RWPE1 (cell line): ENCODE measurements around the gene NAA35.

Experiments
- CTCF ChIA-PET: fragments of 350-600 bp; sonication (Branson Sonifier 250); formaldehyde crosslinking; extraction: SDS; loops from one replicate; lab custom pipeline; 2021; lab: Yijun Ruan, JAX
- POLR2A ChIA-PET: fragments of 400-600 bp; formaldehyde crosslinking; extraction: SDS; loops from one replicate; lab custom pipeline; 2020; ENCODE audit warnings: antibody characterized with exemption; ENCODE audit not compliant: low non-redundant PET; lab: Yijun Ruan, JAX
- DNase-seq: peaks from one replicate; pipeline ENCODE4 v3.0.0; 2012; ENCODE audit warnings: low spot score
- H3K27ac ChIP-seq: fragments of 450-650 bp; 2 replicates; pipeline ENCODE4 v1.5.1; 2017
- TF ChIP-seq, protein P1 (sequence below): fragments of 450-650 bp; conservative IDR thresholded peaks from 2 replicates; pipeline ENCODE4 v1.5.1; 2017; ENCODE audit warnings: low read depth, mild to moderate bottlenecking

NAA35 gene

DNA sequence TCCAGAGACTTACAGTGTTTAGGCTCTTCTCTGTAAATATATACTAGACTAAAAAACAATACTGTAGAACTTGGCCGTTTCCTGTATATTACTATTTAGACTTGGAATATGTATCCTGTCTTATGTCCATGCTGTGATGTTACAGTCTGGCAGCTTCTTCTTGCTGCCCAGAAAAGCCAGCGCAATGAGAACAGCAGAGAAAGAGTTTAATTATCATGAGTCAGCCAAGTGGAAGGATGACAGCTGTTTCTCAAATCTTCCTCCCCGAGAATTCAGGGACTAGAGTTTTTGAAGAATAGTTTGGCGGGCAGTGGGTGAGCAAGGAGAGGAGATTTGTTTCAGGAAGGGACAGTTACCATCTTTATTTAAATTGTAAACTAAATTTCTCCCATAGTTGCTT lies 37.5 kb downstream of the NAA35 start:
- ChIA-PET CTCF (no interaction called here), POLR2A (no interaction called here)
- no peak for DNase-seq
- TF ChIP-seq, protein P1, sequence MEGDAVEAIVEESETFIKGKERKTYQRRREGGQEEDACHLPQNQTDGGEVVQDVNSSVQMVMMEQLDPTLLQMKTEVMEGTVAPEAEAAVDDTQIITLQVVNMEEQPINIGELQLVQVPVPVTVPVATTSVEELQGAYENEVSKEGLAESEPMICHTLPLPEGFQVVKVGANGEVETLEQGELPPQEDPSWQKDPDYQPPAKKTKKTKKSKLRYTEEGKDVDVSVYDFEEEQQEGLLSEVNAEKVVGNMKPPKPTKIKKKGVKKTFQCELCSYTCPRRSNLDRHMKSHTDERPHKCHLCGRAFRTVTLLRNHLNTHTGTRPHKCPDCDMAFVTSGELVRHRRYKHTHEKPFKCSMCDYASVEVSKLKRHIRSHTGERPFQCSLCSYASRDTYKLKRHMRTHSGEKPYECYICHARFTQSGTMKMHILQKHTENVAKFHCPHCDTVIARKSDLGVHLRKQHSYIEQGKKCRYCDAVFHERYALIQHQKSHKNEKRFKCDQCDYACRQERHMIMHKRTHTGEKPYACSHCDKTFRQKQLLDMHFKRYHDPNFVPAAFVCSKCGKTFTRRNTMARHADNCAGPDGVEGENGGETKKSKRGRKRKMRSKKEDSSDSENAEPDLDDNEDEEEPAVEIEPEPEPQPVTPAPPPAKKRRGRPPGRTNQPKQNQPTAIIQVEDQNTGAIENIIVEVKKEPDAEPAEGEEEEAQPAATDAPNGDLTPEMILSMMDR: no peak
- H3K27ac ChIP-seq: no peak overlapping the region

DNA sequence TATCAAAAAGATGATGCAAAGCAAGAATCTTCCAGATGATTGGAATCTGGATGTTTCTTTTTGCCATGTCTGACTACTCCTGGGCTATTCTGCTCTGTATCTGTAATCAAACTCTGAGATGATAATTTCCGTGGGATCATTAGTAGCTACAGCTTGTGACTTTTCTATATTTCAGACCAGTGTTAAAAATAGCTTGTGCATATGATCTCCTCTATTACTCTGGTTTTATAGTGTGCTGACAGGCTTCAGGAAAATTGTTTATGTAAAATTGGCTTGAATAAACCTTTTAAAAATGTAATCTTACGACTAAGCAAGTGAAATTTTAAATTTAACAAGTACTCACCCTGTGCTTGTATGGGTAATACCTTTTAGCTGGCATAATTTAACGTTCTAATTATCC lies 40.4 kb downstream of the NAA35 start:
- TF ChIP-seq, protein P1: no peak
- DNase-seq: no peak
- POLR2A ChIA-PET: no interaction called here
- CTCF ChIA-PET: interaction anchor here (0.5 kb wide), 1 partner anchor 222 kb away, joined by 3 read pairs; no protein-coding TSS in a partner anchor
- H3K27ac ChIP-seq: no peak overlapping the region

DNA sequence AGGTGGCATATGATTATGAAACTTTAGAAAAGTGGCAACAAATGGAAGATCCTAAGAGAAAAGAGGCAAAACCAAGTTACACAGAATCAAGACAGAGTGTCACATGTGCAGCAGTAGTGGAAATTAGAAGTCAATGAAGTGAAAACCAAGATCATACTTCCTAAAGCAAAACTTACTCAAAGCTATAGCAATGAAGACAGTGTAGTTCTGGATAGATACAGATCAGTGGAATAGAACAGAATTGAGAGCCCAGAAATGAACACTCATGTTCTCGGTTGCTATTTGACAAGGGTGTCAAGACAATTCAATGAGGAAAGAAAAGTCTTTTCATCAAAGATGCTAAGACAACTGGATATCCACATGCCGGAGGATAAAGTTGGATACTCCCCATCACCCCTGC lies 43.5 kb downstream of the NAA35 start:
- H3K27ac ChIP-seq: no peak overlapping the region
- ChIA-PET POLR2A (no interaction called here), CTCF (no interaction called here)
- no peak for DNase-seq
- TF ChIP-seq, protein P1: no peak

- ChIA-PET POLR2A (no interaction called here), CTCF (no interaction called here)
- H3K27ac ChIP-seq: no peak overlapping the region
- DNase-seq: no peak
- TF ChIP-seq, protein P1: no peak
These were observed 46.3 kb downstream of the NAA35 start for GRCh38 chr9:85987236-85987635.

- TF ChIP-seq, protein P1: no peak
- DNase-seq: no peak
- ChIA-PET POLR2A (no interaction called here), CTCF (interaction anchor here (0.8 kb wide), 1 partner anchor 1179 kb away, joined by 3 read pairs; no protein-coding TSS in a partner anchor)
- H3K27ac ChIP-seq: no peak overlapping the region
These were observed 53.2 kb downstream of the NAA35 start for GRCh38 chr9:85994191-85994590.

- DNase-seq: no peak
- TF ChIP-seq, protein P1: no peak
- H3K27ac ChIP-seq: no peak overlapping the region
- POLR2A ChIA-PET: no interaction called here
- CTCF ChIA-PET: no interaction called here
These were observed 54.2 kb downstream of the NAA35 start for GRCh38 chr9:85995097-85995496.
